A673 (cell line): ENCODE results near the gene FBXO17.

Source experiments
- CTCF ChIP-seq: fragments of 300-800, 200-600 bp; sonication (generic); conservative IDR thresholded peaks from 2 replicates; pipeline ENCODE4 v1.5.1; 2017; ENCODE audit warnings: low read depth, mild to moderate bottlenecking, antibody characterized with exemption, low read length, moderate library complexity, mixed read lengths
- EZH2 ChIP-seq: fragments of 200-600 bp; sonication (generic); IDR thresholded peaks from 2 replicates; pipeline ENCODE4 v1.6.1; 2017; ENCODE audit warnings: borderline replicate concordance, low read depth, mild to moderate bottlenecking, mixed read lengths, antibody characterized with exemption, low read length; ENCODE audit not compliant: poor library complexity, severe bottlenecking

DNA sequence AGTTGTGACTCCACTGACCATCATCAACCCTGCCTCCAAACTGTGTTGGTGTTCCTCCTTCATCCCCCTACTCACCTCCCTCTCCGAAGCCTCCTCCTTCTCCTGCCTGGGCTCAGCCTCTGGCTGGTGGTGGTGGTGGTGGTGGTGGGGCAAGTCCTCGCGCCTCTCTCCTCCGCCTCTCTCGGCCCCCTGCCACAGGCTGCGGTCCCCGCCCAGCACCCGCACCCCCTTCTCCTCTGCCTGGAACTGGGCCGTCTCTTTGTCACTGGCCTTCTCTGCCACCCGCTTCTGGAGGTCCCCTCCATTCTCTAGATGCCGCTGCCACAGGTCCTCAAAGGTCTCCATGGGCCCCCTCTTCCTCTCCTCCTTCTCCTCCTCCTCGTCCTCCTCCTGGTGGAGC, 65.1 kb downstream of the FBXO17 start:
- TF ChIP-seq CTCF, result no peak
- no peak for TF ChIP-seq EZH2
